Islet precursor cell (in vitro differentiated cells): ENCODE data around the gene MTHFD1.

Source experiments
- DNase-seq: peaks from one replicate; pipeline ENCODE4 v3.0.0-alpha.2; 2018

MTHFD1 gene

GRCh38 chr14:64501411-64502171 lies 113.4 kb downstream of the MTHFD1 start:
- peak; percentile 99 for DNase-seq

- DNase-seq, result no peak
These were observed 114.3 kb downstream of the MTHFD1 start for GRCh38 chr14:64502456-64502855.

- no peak for DNase-seq
These were observed 114.8 kb downstream of the MTHFD1 start for GRCh38 chr14:64502887-64503433.

- DNase-seq, result peak; percentile 98
These were observed 115.5 kb downstream of the MTHFD1 start, which contains the start of gene ZBTB25 for GRCh38 chr14:64503434-64504309. Gene ZBTB25, minus strand, starts transcription at chr14:64503838. Its CDS starts 13,305 bp downstream, at chr14:64490533.

GRCh38 chr14:64504310-64504896 lies 116.2 kb downstream of the MTHFD1 start, which contains the start of gene ZBTB1:
Gene ZBTB1, plus strand, starts transcription at chr14:64504770. Its CDS starts 16,735 bp downstream, at chr14:64521505.
- DNase-seq, result peak; percentile 95

- DNase-seq, result peak; percentile 93
These were observed 117.0 kb downstream of the MTHFD1 start for GRCh38 chr14:64504897-64505794.

- no peak for DNase-seq
These were observed 118.6 kb downstream of the MTHFD1 start for GRCh38 chr14:64506721-64507120.

GRCh38 chr14:64507376-64508156 lies 119.4 kb downstream of the MTHFD1 start:
- DNase-seq, result peak; percentile 57

GRCh38 chr14:64508215-64508776 lies 120.1 kb downstream of the MTHFD1 start:
- no peak for DNase-seq

- peak; percentile 64 for DNase-seq
These were observed 120.9 kb downstream of the MTHFD1 start for GRCh38 chr14:64509036-64509435.
